ENCODE measurements around the gene SMDT1. TPM values are rescaled to one million over a fixed set of nuclear protein-coding genes. Genes with fewer than 3 reads are reported as not detected.

SMDT1 gene
- total and polyA plus RNA-seq, 8 donors: 2.9 to 232 (median 18.3) TPM

DNA sequence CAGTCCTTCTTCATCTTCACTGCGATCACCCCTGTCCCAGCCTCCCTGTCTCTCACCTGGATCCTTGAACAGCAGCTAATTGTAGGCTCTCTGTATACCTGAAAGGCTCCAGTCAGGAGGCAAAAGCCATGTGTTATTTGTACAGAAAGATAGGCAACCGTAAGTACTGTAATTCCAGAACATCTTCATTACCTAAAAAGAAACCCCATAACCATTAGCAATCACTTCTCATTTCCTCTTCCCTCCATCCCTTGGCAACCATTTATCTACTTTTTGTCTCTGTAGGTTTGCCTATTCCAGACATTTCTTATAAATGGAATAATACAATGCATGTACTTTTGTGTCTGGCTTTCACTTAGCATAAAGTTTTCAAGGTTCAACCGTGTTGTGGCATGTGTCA lies 26.7 kb upstream of the SMDT1 start:
- intact Hi-C loops (cut with DNase I; ENCODE audit: low total_unique reads): no loop called here
- H3K4me1 ChIP-seq: no peaks in the 10 kb centered on the region
- no peak for DNase-seq
- H3K36me3 ChIP-seq: no peaks in the 10 kb centered on the region
- H3K27ac ChIP-seq: no peak overlapping the region
- H3K4me3 ChIP-seq: no peak overlapping the region
- TF ChIP-seq, protein P1, sequence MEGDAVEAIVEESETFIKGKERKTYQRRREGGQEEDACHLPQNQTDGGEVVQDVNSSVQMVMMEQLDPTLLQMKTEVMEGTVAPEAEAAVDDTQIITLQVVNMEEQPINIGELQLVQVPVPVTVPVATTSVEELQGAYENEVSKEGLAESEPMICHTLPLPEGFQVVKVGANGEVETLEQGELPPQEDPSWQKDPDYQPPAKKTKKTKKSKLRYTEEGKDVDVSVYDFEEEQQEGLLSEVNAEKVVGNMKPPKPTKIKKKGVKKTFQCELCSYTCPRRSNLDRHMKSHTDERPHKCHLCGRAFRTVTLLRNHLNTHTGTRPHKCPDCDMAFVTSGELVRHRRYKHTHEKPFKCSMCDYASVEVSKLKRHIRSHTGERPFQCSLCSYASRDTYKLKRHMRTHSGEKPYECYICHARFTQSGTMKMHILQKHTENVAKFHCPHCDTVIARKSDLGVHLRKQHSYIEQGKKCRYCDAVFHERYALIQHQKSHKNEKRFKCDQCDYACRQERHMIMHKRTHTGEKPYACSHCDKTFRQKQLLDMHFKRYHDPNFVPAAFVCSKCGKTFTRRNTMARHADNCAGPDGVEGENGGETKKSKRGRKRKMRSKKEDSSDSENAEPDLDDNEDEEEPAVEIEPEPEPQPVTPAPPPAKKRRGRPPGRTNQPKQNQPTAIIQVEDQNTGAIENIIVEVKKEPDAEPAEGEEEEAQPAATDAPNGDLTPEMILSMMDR (IDR thresholded peaks at IDR 0.05): no peak
- TF ChIP-seq EP300 (IDR thresholded peaks at IDR 0.05) (no peak), POLR2AphosphoS5 (IDR thresholded peaks at IDR 0.05) (no peak), POLR2A (IDR thresholded peaks at IDR 0.05) (no peak)
- no peaks in the 10 kb centered on the region for H3K27me3 ChIP-seq
- peaks cover 0 to 14% (median 5%) of the 10 kb centered on the region in 4 donors for H3K9me3 ChIP-seq
- 75 to 84% (median 81%) methylated on average over 3 of the region's 3 CpGs for WGBS, 5 donors

DNA sequence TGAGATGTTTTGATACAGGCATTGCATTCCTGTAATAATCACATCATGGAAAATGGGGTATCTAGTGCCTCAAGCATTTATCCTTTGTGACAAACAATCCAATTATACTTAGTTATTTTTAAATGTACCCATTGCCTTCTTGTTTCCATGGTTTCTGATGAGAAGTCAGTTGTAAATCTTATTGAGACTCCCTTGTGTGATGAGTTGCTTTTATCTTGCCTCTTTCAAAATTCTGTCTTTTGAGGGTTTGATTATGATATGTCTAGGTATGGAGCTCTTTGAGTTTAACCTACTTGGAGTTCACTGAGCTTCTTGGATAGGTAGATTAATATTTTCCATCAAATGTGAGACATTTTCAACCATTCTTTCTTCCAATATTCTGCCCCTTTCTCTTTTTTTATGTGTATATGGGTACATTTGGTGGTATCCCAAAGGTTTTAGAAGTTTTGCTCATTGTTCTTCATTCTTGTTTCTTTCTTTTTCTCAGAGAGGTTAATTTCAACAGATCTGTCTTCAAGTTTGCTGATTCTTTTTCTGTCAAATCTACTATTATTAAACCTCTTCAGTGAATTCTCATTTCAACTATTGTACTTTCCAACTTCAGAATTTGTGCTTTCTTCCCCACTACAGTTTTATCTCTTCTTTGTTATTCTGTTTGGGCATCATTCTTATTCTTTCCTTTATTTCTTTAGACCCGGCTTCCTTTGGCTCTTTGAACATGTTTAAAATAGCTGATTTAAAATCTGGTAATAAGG lies 22.6 kb upstream of the SMDT1 start:
- 96 to 100% (median 98%) methylated on average over 1 of the region's 1 CpG for WGBS, 5 donors
- H3K4me3 ChIP-seq: no peak overlapping the region
- no peak overlapping the region for H3K27ac ChIP-seq
- H3K36me3 ChIP-seq: peaks cover 12 to 41% (median 38%) of the 10 kb centered on the region in 4 donors
- no peak for DNase-seq
- H3K9me3 ChIP-seq: peaks cover 0 to 14% (median 5%) of the 10 kb centered on the region in 4 donors
- TF ChIP-seq, protein P1 (IDR thresholded peaks at IDR 0.05): no peak
- no peak for TF ChIP-seq POLR2AphosphoS5 (IDR thresholded peaks at IDR 0.05)
- no peak for TF ChIP-seq EP300 (IDR thresholded peaks at IDR 0.05)
- no peak for TF ChIP-seq POLR2A (IDR thresholded peaks at IDR 0.05)
- intact Hi-C loops (cut with DNase I; ENCODE audit: low total_unique reads): no loop called here
- no peaks in the 10 kb centered on the region for H3K27me3 ChIP-seq
- no peaks in the 10 kb centered on the region for H3K4me1 ChIP-seq

DNA sequence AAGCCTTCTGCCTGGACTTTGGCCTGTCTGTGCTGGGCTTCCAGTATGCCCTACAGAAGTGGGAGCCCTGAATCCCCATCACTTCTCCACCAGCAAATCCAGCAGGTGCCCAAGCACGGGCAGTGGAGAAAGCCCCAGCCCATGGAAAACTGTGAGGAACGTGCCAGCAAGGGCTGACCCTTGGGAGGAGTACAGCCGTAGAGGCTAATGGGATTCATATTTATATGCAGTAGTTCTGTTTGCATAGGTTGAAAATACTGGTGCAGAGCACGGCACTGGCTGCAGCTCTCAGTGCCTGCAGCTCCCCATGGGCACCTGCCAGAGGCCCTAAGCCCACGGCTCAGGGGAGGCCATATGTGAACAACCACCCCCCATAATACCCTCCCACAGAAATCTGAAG lies 19.0 kb upstream of the SMDT1 start:
- intact Hi-C loops (cut with DNase I; ENCODE audit: low total_unique reads): no loop called here
- TF ChIP-seq POLR2AphosphoS5 (IDR thresholded peaks at IDR 0.05) (no peak), POLR2A (IDR thresholded peaks at IDR 0.05) (no peak)
- TF ChIP-seq, protein P1 (IDR thresholded peaks at IDR 0.05): no peak
- no peak overlapping the region for H3K27ac ChIP-seq
- H3K27me3 ChIP-seq: no peaks in the 10 kb centered on the region
- H3K9me3 ChIP-seq: peaks cover 0 to 14% (median 5%) of the 10 kb centered on the region in 4 donors
- no peak overlapping the region for H3K4me3 ChIP-seq
- 82 to 98% (median 95%) methylated on average over 5 of the region's 5 CpGs for WGBS, 5 donors
- DNase-seq: no peak
- H3K36me3 ChIP-seq: peaks cover 19 to 74% (median 69%) of the 10 kb centered on the region in 4 donors
- no peaks in the 10 kb centered on the region for H3K4me1 ChIP-seq

DNA sequence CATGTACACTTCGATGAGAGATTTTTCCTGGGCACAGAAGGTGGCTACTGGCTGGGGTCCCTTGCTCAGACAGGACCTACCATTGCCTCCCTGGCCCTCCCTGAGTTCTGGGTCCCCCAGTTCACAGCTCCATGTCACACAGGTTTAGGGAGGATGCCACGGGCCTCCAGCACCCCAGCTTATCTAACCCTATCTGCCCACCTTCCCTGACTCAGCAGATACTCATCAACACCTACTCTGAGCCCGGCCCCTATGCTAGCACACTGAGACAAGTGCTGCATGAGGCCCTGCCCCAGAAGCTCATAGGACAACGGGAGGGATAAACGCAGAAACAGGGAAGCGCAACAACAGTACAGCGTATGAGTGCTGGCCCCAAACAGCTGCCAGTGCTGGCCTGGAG lies 18.5 kb upstream of the SMDT1 start:
- 91 to 96% (median 95%) methylated on average over 7 of the region's 7 CpGs for WGBS, 5 donors
- no peak for TF ChIP-seq POLR2AphosphoS5 (IDR thresholded peaks at IDR 0.05)
- TF ChIP-seq, protein P1 (IDR thresholded peaks at IDR 0.05): no peak
- TF ChIP-seq EP300 (IDR thresholded peaks at IDR 0.05): no peak
- no peak for TF ChIP-seq POLR2A (IDR thresholded peaks at IDR 0.05)
- H3K27me3 ChIP-seq: no peaks in the 10 kb centered on the region
- H3K4me1 ChIP-seq: no peaks in the 10 kb centered on the region
- intact Hi-C loops (cut with DNase I; ENCODE audit: low total_unique reads): no loop called here
- H3K27ac ChIP-seq: no peak overlapping the region
- H3K9me3 ChIP-seq: peaks cover 0 to 14% (median 5%) of the 10 kb centered on the region in 4 donors
- no peak overlapping the region for H3K4me3 ChIP-seq
- DNase-seq: peak in 1 of 2 donors; percentile 8
- H3K36me3 ChIP-seq: peaks cover 24 to 80% (median 74%) of the 10 kb centered on the region in 4 donors
